Suprapubic skin (tissue), 4 donors: ENCODE data around the gene ANAPC13. TPM values are rescaled to one million over a fixed set of nuclear protein-coding genes. Genes with fewer than 3 reads are reported as not detected.

Experiments used
- DNase-seq, 2 donors: peaks; one replicate each; pipeline ENCODE4 v3.0.0-alpha.2; 2019; ENCODE audit warnings: low spot score in 2 of 2
- H3K27ac ChIP-seq: fragments of 200-600 bp; sonication (generic); one replicate; pipeline ENCODE4 v1.5.1; 2019
- H3K27me3 ChIP-seq: fragments of 200-600 bp; sonication (generic); one replicate; pipeline ENCODE4 v1.5.1; 2019
- H3K36me3 ChIP-seq: fragments of 200-600 bp; sonication (generic); one replicate; pipeline ENCODE4 v1.5.1; 2019
- H3K4me1 ChIP-seq: fragments of 200-600 bp; sonication (generic); one replicate; pipeline ENCODE4 v1.5.1; 2019
- H3K4me3 ChIP-seq: fragments of 200-600 bp; sonication (generic); one replicate; pipeline ENCODE4 v1.5.1; 2019; ENCODE audit warnings: mild to moderate bottlenecking
- H3K9me3 ChIP-seq: fragments of 200-600 bp; sonication (generic); one replicate; pipeline ENCODE4 v1.5.1; 2019
- CTCF ChIP-seq, 2 donors: fragments of 200-600 bp in 1 of 2; fragments of 450-650 bp in 1 of 2; sonication (generic) in 1 of 2; IDR thresholded peaks; one replicate each; pipeline ENCODE4 v1.5.1; 2016 to 2019; ENCODE audit warnings: antibody characterized with exemption in 2 of 2, mild to moderate bottlenecking in 1 of 2, moderate library complexity in 1 of 2
- EP300 ChIP-seq: sonication (generic); formaldehyde crosslinking; IDR thresholded peaks from one replicate; pipeline ENCODE4 v1.6.1; 2017; ENCODE audit warnings: antibody characterized with exemption
- POLR2A ChIP-seq, 2 donors: fragments of 450-650 bp; IDR thresholded peaks; one replicate each; pipeline ENCODE4 v1.6.1; 2017; ENCODE audit warnings: antibody characterized with exemption in 2 of 2, mild to moderate bottlenecking in 2 of 2, moderate library complexity in 2 of 2
- POLR2AphosphoS5 ChIP-seq, 3 donors: sonication (generic); formaldehyde crosslinking; IDR thresholded peaks; one replicate each; pipeline ENCODE4 v1.6.1; 2017; ENCODE audit warnings: antibody characterized with exemption in 3 of 3
- WGBS: methylation state at CpG from one replicate; pipeline ENCODE4 v1.1.5; 2018; 5-methylcytosine and 5-hydroxymethylcytosine counted together
- total RNA-seq, 4 donors: library from RNA; depleted of rRNA; stranded (reverse); fragments of >200 nt; gene quantifications; one replicate each; pipeline ENCODE4 v1.1.0, GENCODE V29; 2016

The ANAPC13 gene
- total RNA-seq, 4 donors from 2014 or later, result 20.8 to 51.2 (median 46.0) TPM

- no peak overlapping the region for H3K27ac ChIP-seq
Observed at GRCh38 chr3:134482622-134483021, 3.2 kb downstream of the ANAPC13 start.

GRCh38 chr3:134481166-134481565 is 4.6 kb downstream of the ANAPC13 start:
- no peak overlapping the region for H3K4me3 ChIP-seq
- H3K9me3 ChIP-seq, result no peaks in the 10 kb centered on the region
- no peak for DNase-seq
- no peak overlapping the region for H3K27ac ChIP-seq
- H3K4me1 ChIP-seq, result peaks cover 38% of the 10 kb centered on the region
- H3K27me3 ChIP-seq, result no peaks in the 10 kb centered on the region
- 79% methylated on average over 1 of the region's 1 CpG for WGBS
- H3K36me3 ChIP-seq, result peaks cover 52% of the 10 kb centered on the region
- TF ChIP-seq EP300, result no peak
- no peak for TF ChIP-seq POLR2A (IDR thresholded peaks at IDR 0.05)
- TF ChIP-seq CTCF (IDR thresholded peaks at IDR 0.05), result no peak
- TF ChIP-seq POLR2AphosphoS5 (IDR thresholded peaks at IDR 0.05), result no peak

More at GRCh38 chr3:134482622-134483021, 3.2 kb downstream of the ANAPC13 start:
- WGBS, result 87% methylated on average over 3 of the region's 3 CpGs
- peaks cover 39% of the 10 kb centered on the region for H3K36me3 ChIP-seq
- DNase-seq, result no peak
- peaks cover 34% of the 10 kb centered on the region for H3K4me1 ChIP-seq
- TF ChIP-seq POLR2A (IDR thresholded peaks at IDR 0.05), result no peak
- no peak for TF ChIP-seq POLR2AphosphoS5 (IDR thresholded peaks at IDR 0.05)
- H3K27me3 ChIP-seq, result no peaks in the 10 kb centered on the region
- H3K4me3 ChIP-seq, result no peak overlapping the region
- no peaks in the 10 kb centered on the region for H3K9me3 ChIP-seq

- DNase-seq, result no peak
- no peaks in the 10 kb centered on the region for H3K27me3 ChIP-seq
- WGBS, result 81% methylated on average over 3 of the region's 3 CpGs
- H3K27ac ChIP-seq, result no peak overlapping the region
- TF ChIP-seq POLR2AphosphoS5 (IDR thresholded peaks at IDR 0.05) (no peak), POLR2A (IDR thresholded peaks at IDR 0.05) (no peak)
- no peak overlapping the region for H3K4me3 ChIP-seq
- peaks cover 52% of the 10 kb centered on the region for H3K36me3 ChIP-seq
- no peaks in the 10 kb centered on the region for H3K9me3 ChIP-seq
- peaks cover 45% of the 10 kb centered on the region for H3K4me1 ChIP-seq
Observed at GRCh38 chr3:134480546-134480945, 5.2 kb downstream of the ANAPC13 start.

- H3K4me3 ChIP-seq, result no peak overlapping the region
- no peaks in the 10 kb centered on the region for H3K27me3 ChIP-seq
- peaks cover 36% of the 10 kb centered on the region for H3K4me1 ChIP-seq
- TF ChIP-seq POLR2A (IDR thresholded peaks at IDR 0.05) (no peak), CTCF (IDR thresholded peaks at IDR 0.05) (no peak), EP300 (no peak), POLR2AphosphoS5 (IDR thresholded peaks at IDR 0.05) (no peak)
- no peak overlapping the region for H3K27ac ChIP-seq
- no peak for DNase-seq
- H3K36me3 ChIP-seq, result peaks cover 52% of the 10 kb centered on the region
- no peaks in the 10 kb centered on the region for H3K9me3 ChIP-seq
- WGBS, result 63% methylated on average over 2 of the region's 2 CpGs
Observed at GRCh38 chr3:134477938-134478337, 7.8 kb downstream of the ANAPC13 start.

- Histone ChIP-seq H3K4me3 (no peak overlapping the region), H3K27me3 (no peaks in the 10 kb centered on the region), H3K9me3 (no peaks in the 10 kb centered on the region), H3K4me1 (peaks cover 37% of the 10 kb centered on the region), H3K36me3 (peaks cover 49% of the 10 kb centered on the region), H3K27ac (peak overlapping the region; percentile 71)
- TF ChIP-seq POLR2AphosphoS5 (IDR thresholded peaks at IDR 0.05) (no peak), POLR2A (IDR thresholded peaks at IDR 0.05) (no peak)
- WGBS, result 40% methylated on average over 6 of the region's 6 CpGs
- DNase-seq, result no peak
Observed at GRCh38 chr3:134477002-134477401, 8.8 kb downstream of the ANAPC13 start.

- H3K27me3 ChIP-seq, result no peaks in the 10 kb centered on the region
- H3K27ac ChIP-seq, result peak overlapping the region; percentile 71
- H3K9me3 ChIP-seq, result no peaks in the 10 kb centered on the region
- H3K4me3 ChIP-seq, result no peak overlapping the region
- no peak for TF ChIP-seq CTCF (IDR thresholded peaks at IDR 0.05)
- TF ChIP-seq EP300, result no peak
- TF ChIP-seq POLR2A (IDR thresholded peaks at IDR 0.05), result no peak
- TF ChIP-seq POLR2AphosphoS5 (IDR thresholded peaks at IDR 0.05), result no peak
- peaks cover 45% of the 10 kb centered on the region for H3K36me3 ChIP-seq
- WGBS, result 58% methylated on average over 4 of the region's 4 CpGs
- DNase-seq, result no peak
- H3K4me1 ChIP-seq, result peaks cover 40% of the 10 kb centered on the region
Observed at GRCh38 chr3:134476306-134476705, 9.5 kb downstream of the ANAPC13 start.

- H3K27ac ChIP-seq, result no peak overlapping the region
- H3K4me3 ChIP-seq, result no peak overlapping the region
- peaks cover 32% of the 10 kb centered on the region for H3K36me3 ChIP-seq
- WGBS, result 79% methylated on average over 5 of the region's 5 CpGs
- DNase-seq, result no peak
- no peak for TF ChIP-seq EP300
- H3K9me3 ChIP-seq, result no peaks in the 10 kb centered on the region
- peaks cover 40% of the 10 kb centered on the region for H3K4me1 ChIP-seq
- H3K27me3 ChIP-seq, result no peaks in the 10 kb centered on the region
Observed at GRCh38 chr3:134474956-134475355, 10.8 kb downstream of the ANAPC13 start.
